K562 (cell line): ENCODE measurements around the gene AFF1. TPM values are rescaled to one million over a fixed set of nuclear protein-coding genes. Genes with fewer than 3 reads are reported as not detected.

Experiments used
- CBFA2T2 ChIP-seq: fragments of 450-650 bp; conservative IDR thresholded peaks from 2 replicates; pipeline ENCODE4 v1.6.1; 2017; ENCODE audit warnings: mild to moderate bottlenecking
- FOXP1 ChIP-seq: sonication (generic); formaldehyde crosslinking; IDR thresholded peaks from 2 replicates; pipeline ENCODE4 v1.8.0; 2022; ENCODE audit warnings: mild to moderate bottlenecking, missing genetic modification reagents
- IFI16 ChIP-seq: fragments of 250-450 bp; sonication (Bioruptor Pico); IDR thresholded peaks from 2 replicates; pipeline ENCODE4 v2.1.2; 2022; ENCODE audit warnings: mild to moderate bottlenecking, inconsistent platforms
- JUN ChIP-seq, 2 experiments: sonication (generic) in 1 of 2; formaldehyde crosslinking in 1 of 2; IDR thresholded peaks; 2 replicates each; pipeline versions ENCODE4 v1.6.1 to v1.8.0; 2012 to 2022; ENCODE audit warnings: borderline replicate concordance in 2 of 2, mild to moderate bottlenecking in 2 of 2, improper control_type of control experiment in 1 of 2, low read depth in 1 of 2, low read length in 1 of 2, missing genetic modification reagents in 1 of 2
- KDM1A ChIP-seq, 2 experiments: fragments of 450-650 bp; IDR thresholded peaks; 2 replicates each; pipeline ENCODE4 v1.6.1; 2016; ENCODE audit warnings: mild to moderate bottlenecking in 2 of 2
- NFATC3 ChIP-seq: fragments of 450-650 bp; IDR thresholded peaks from 2 replicates; pipeline ENCODE4 v1.6.1; 2017; ENCODE audit warnings: mild to moderate bottlenecking
- NR3C1 ChIP-seq: sonication (generic); formaldehyde crosslinking; IDR thresholded peaks from 2 replicates; pipeline ENCODE4 v1.8.1; 2022; ENCODE audit warnings: missing genetic modification reagents
- SIN3B ChIP-seq: fragments of 450-650 bp; IDR thresholded peaks from 2 replicates; pipeline ENCODE4 v1.6.1; 2017; ENCODE audit warnings: low read depth, mild to moderate bottlenecking, moderate library complexity
- SP1 ChIP-seq: sonication (generic); formaldehyde crosslinking; IDR thresholded peaks from 2 replicates; pipeline ENCODE4 v1.8.1; 2022; ENCODE audit warnings: mild to moderate bottlenecking, missing genetic modification reagents
- TBP ChIP-seq: optimal IDR thresholded peaks from 2 replicates; pipeline ENCODE3; 2011; ENCODE audit warnings: low read depth, low read length, improper control_type of control experiment
- U2AF1 ChIP-seq: fragments of 200-400 bp; formaldehyde crosslinking; optimal IDR thresholded peaks from 2 replicates; pipeline ENCODE3; 2017; ENCODE audit warnings: mild to moderate bottlenecking, low read depth, low read length, moderate library complexity
- polyA plus RNA-seq, 8 experiments: library from polyadenylated mRNA; depleted of rRNA in 4 of 8; stranded (reverse) in 5 of 8; unstranded in 3 of 8; fragments of >200 nt; fragmentation: Nextera tagmentation in 2 of 8; fragmentation: Illumina TruSeq in 1 of 8; extraction: Ambion mirVana in 2 of 8; extraction: Trizol in 1 of 8; gene quantifications; 2 replicates each; pipeline versions ENCODE4 v1.2.1 to v1.2.3, GENCODE V29; 2011 to 2014; ENCODE audit warnings: inconsistent platforms in 1 of 8, missing spikeins in 1 of 8
- total RNA-seq, 7 experiments: library from RNA; depleted of rRNA in 6 of 7; stranded (reverse); fragments of >200 nt in 6 of 7; fragmentation: Illumina TruSeq in 2 of 7; extraction: Trizol in 2 of 7; gene quantifications; 2 replicates each; pipeline versions ENCODE4 v1.2.1 to v1.2.3, GENCODE V29; 2011 to 2021; ENCODE audit warnings: low replicate concordance in 1 of 7
- TF ChIP-seq, protein P1 (sequence below): fragments of 250-450 bp; sonication (Bioruptor Pico); IDR thresholded peaks from 2 replicates; pipeline ENCODE4 v1.5.0; 2021; ENCODE audit warnings: mild to moderate bottlenecking, borderline replicate concordance
- TF ChIP-seq, protein P2 (sequence below), 2 experiments: fragments of 200-800 bp in 1 of 2; sonication (Bioruptor generic) in 1 of 2; sonication (generic) in 1 of 2; formaldehyde crosslinking in 1 of 2; IDR thresholded peaks in 1 of 2; conservative IDR thresholded peaks in 1 of 2; 2 replicates each; pipeline versions ENCODE4 v1.5.0 to v1.6.1; 2016 to 2020; ENCODE audit warnings: missing compliant biosample characterization in 1 of 2, missing genetic modification characterization in 1 of 2, missing genetic modification reagents in 1 of 2
- TF ChIP-seq, protein P3 (sequence below), 2 experiments: fragments of 450-650 bp; conservative IDR thresholded peaks; 2 replicates each; pipeline ENCODE4 v1.6.1; 2017; ENCODE audit warnings: mild to moderate bottlenecking in 2 of 2, moderate library complexity in 2 of 2

AFF1 gene
- total and polyA plus RNA-seq, 9 of the 15 experiments (the other 6 are each of a cell fraction or from before 2014, with no cell fraction given): 4.1 to 47.5 (median 17.2) TPM

DNA sequence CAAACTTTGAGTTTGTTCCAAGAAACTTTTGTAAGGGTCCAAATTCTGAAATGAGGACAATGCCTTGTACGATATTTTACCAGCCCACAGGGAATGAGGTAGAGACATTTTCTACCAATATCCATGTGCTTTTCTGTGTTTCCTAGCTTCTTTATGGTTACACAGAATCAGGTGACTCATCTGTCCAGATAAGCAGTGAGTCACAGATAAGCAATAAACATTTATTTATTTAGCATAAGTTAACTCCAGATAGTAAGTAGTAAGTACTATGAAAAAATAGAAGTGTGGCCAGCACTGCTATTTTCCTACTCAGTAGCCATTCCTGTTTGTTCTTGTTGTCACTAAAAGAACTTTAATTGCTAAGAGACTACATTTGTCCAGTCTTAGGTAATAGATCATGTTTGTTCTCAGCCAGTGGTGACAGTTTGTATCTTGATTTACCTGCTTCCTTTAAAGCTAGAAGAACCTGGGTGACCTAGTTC is 7.4 kb downstream of the AFF1 start (continued):
- TF ChIP-seq FOXP1 (CRISPR knock-in tag): peak; percentile 85; the same call in 1 of the 2 replicates
- no peak for TF ChIP-seq IFI16
- TF ChIP-seq, protein P1, sequence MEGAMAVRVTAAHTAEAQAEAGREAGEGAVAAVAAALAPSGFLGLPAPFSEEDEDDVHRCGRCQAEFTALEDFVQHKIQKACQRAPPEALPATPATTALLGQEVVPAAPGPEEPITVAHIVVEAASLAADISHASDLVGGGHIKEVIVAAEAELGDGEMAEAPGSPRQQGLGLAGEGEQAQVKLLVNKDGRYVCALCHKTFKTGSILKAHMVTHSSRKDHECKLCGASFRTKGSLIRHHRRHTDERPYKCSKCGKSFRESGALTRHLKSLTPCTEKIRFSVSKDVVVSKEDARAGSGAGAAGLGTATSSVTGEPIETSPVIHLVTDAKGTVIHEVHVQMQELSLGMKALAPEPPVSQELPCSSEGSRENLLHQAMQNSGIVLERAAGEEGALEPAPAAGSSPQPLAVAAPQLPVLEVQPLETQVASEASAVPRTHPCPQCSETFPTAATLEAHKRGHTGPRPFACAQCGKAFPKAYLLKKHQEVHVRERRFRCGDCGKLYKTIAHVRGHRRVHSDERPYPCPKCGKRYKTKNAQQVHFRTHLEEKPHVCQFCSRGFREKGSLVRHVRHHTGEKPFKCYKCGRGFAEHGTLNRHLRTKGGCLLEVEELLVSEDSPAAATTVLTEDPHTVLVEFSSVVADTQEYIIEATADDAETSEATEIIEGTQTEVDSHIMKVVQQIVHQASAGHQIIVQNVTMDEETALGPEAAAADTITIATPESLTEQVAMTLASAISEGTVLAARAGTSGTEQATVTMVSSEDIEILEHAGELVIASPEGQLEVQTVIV (CRISPR knock-in tag): 0 out of 2 replicates have a peak, but pooled peaks have one; percentile 44
- TF ChIP-seq U2AF1: no peak
- TF ChIP-seq JUN (IDR thresholded peaks at IDR 0.05; ENCODE audit: borderline replicate concordance, low read depth, low read length): peak; percentile 98
- TF ChIP-seq JUN (CRISPR knock-in tag; IDR thresholded peaks at IDR 0.05; ENCODE audit: borderline replicate concordance): no peak; the same call in 1 of the 2 replicates
- TF ChIP-seq, protein P2, sequence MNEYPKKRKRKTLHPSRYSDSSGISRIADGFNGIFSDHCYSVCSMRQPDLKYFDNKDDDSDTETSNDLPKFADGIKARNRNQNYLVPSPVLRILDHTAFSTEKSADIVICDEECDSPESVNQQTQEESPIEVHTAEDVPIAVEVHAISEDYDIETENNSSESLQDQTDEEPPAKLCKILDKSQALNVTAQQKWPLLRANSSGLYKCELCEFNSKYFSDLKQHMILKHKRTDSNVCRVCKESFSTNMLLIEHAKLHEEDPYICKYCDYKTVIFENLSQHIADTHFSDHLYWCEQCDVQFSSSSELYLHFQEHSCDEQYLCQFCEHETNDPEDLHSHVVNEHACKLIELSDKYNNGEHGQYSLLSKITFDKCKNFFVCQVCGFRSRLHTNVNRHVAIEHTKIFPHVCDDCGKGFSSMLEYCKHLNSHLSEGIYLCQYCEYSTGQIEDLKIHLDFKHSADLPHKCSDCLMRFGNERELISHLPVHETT (CRISPR knock-in tag; conservative IDR thresholded peaks at IDR 0.05 in 1 of 2, IDR thresholded peaks at IDR 0.05 in 1 of 2): no peak
- TF ChIP-seq CBFA2T2: peak; percentile 37
- no peak for TF ChIP-seq SIN3B
- no peak for TF ChIP-seq NR3C1 (CRISPR knock-in tag)
- no peak for TF ChIP-seq NFATC3
- TF ChIP-seq, protein P3, sequence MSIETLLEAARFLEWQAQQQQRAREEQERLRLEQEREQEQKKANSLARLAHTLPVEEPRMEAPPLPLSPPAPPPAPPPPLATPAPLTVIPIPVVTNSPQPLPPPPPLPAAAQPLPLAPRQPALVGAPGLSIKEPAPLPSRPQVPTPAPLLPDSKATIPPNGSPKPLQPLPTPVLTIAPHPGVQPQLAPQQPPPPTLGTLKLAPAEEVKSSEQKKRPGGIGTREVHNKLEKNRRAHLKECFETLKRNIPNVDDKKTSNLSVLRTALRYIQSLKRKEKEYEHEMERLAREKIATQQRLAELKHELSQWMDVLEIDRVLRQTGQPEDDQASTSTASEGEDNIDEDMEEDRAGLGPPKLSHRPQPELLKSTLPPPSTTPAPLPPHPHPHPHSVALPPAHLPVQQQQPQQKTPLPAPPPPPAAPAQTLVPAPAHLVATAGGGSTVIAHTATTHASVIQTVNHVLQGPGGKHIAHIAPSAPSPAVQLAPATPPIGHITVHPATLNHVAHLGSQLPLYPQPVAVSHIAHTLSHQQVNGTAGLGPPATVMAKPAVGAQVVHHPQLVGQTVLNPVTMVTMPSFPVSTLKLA (conservative IDR thresholded peaks at IDR 0.05): peak; percentile 67 to 71
- TF ChIP-seq SP1 (CRISPR knock-in tag): no peak
- peak; percentile 40 to 57; a peak in 2 of 4 replicates for TF ChIP-seq KDM1A (IDR thresholded peaks at IDR 0.05)
- no peak for TF ChIP-seq TBP
